T-helper 17 cell (primary cell): ENCODE results near the gene ENDOD1. TPM values are rescaled to one million over a fixed set of nuclear protein-coding genes. Genes with fewer than 3 reads are reported as not detected.

Source experiments
- ATAC-seq: fragments of 150-1000 bp; cut with Tn5 transposase; 2 replicates; pipeline ENCODE4 v1.10.0; 2021; ENCODE audit warnings: mild to moderate bottlenecking, moderate library complexity
- DNase-seq, 3 donors: peaks; one replicate each; pipeline versions ENCODE4 v3.0.0 to v3.0.0-alpha.2; 2020 to 2021
- H3K9me3 ChIP-seq: one replicate; pipeline ENCODE4 v1.7.0; 2013; ENCODE audit warnings: low read length, mild to moderate bottlenecking; ENCODE audit not compliant: control insufficient read depth, poor library complexity, severe bottlenecking
- H3K27ac Mint-ChIP-seq: one replicate; pipeline ENCODE4 v1.8.0; 2022; ENCODE audit warnings: mild to moderate bottlenecking, moderate library complexity, mixed read lengths
- H3K27me3 Mint-ChIP-seq: one replicate; pipeline ENCODE4 v1.8.0; 2022; ENCODE audit warnings: mixed read lengths
- H3K36me3 Mint-ChIP-seq: one replicate; pipeline ENCODE4 v1.8.0; 2022; ENCODE audit warnings: low read depth, mixed read lengths
- H3K4me1 Mint-ChIP-seq: one replicate; pipeline ENCODE4 v1.8.0; 2022; ENCODE audit warnings: mild to moderate bottlenecking, mixed read lengths
- H3K4me3 Mint-ChIP-seq: one replicate; pipeline ENCODE4 v1.8.0; 2022; ENCODE audit warnings: mild to moderate bottlenecking, moderate library complexity, mixed read lengths
- total RNA-seq, 4 donors: library from RNA in 2 of 4; stranded (reverse) in 2 of 4; gene quantifications; one replicate each; pipeline ENCODE4 v1.2.3 and lab custom pipeline; 2022 to 2026

The ENDOD1 gene
- total RNA-seq, 2 donors from 2014 or later = 7.3 to 22.5 TPM

- DNase-seq (no peak), ATAC-seq (no peak)
- Mint-ChIP-seq H3K4me3 (no peak overlapping the region), H3K4me1 (peaks cover 43% of the 10 kb centered on the region), H3K27me3 (no peaks in the 10 kb centered on the region), H3K27ac (peak overlapping the region; percentile 86), H3K36me3 (peaks cover 4% of the 10 kb centered on the region)
- H3K9me3 ChIP-seq = no peaks in the 10 kb centered on the region
Measured at GRCh38 chr11:95156133-95156721, 66.6 kb downstream of the ENDOD1 start.

GRCh38 chr11:95156916-95157541 is 67.4 kb downstream of the ENDOD1 start:
- Mint-ChIP-seq H3K4me3 (no peak overlapping the region), H3K36me3 (peaks cover 4% of the 10 kb centered on the region), H3K27ac (peak overlapping the region; percentile 3), H3K4me1 (peaks cover 37% of the 10 kb centered on the region), H3K27me3 (no peaks in the 10 kb centered on the region)
- ATAC-seq (no peak), DNase-seq (no peak)
- no peaks in the 10 kb centered on the region for H3K9me3 ChIP-seq

GRCh38 chr11:95157824-95158223 is 68.2 kb downstream of the ENDOD1 start:
- H3K27me3 Mint-ChIP-seq = no peaks in the 10 kb centered on the region
- peak overlapping the region; percentile 3 for H3K27ac Mint-ChIP-seq
- no peaks in the 10 kb centered on the region for H3K9me3 ChIP-seq
- peaks cover 31% of the 10 kb centered on the region for H3K4me1 Mint-ChIP-seq
- peaks cover 4% of the 10 kb centered on the region for H3K36me3 Mint-ChIP-seq
- no peak for DNase-seq
- no peak overlapping the region for H3K4me3 Mint-ChIP-seq
- ATAC-seq = no peak

DNA sequence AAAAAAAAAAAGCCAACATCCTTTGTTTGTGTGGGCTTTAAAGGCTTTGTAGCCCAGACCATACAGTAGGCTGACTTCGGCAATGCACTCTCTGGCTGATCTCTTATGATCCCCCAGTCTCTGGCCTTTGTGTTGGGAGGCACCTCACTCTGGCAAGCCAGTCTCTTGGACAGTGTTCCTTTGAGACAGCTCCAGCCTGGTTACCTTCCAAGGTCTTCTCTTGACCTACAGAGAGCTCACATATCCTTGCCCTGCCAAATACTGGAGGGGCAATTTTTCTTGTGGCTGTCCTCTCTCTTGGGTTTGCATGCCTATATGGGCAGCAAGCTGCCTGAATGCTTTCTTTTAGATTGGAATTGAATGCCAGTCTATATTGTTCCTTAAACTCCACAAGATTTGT is 71.6 kb downstream of the ENDOD1 start:
- Mint-ChIP-seq H3K27ac (no peak overlapping the region), H3K27me3 (no peaks in the 10 kb centered on the region), H3K36me3 (peaks cover 2% of the 10 kb centered on the region), H3K4me3 (no peak overlapping the region), H3K4me1 (peaks cover 19% of the 10 kb centered on the region)
- no peak for ATAC-seq
- H3K9me3 ChIP-seq = no peaks in the 10 kb centered on the region
- DNase-seq = no peak

DNA sequence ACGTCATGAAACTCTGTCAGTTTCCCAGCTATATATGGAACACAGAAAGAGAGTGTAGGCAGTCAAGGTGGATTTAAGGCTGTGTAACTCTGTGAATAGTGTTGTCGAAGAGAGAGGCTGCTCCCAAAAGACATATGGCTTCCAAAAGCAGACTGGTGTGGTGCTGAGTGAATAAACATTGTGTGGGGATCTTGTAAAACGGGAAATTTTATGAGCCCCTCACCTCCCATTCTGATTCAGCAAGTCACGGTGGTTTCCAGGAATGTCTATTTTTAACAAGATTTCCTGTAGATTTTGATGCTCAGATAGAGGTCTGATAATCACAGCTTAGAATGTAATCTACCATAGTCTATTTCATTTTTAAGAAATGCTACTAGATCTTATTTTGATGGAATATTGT is 73.5 kb downstream of the ENDOD1 start:
- no peaks in the 10 kb centered on the region for H3K36me3 Mint-ChIP-seq
- H3K27ac Mint-ChIP-seq = no peak overlapping the region
- H3K9me3 ChIP-seq = no peaks in the 10 kb centered on the region
- H3K27me3 Mint-ChIP-seq = no peaks in the 10 kb centered on the region
- H3K4me3 Mint-ChIP-seq = no peak overlapping the region
- ATAC-seq = no peak
- DNase-seq = no peak
- H3K4me1 Mint-ChIP-seq = peaks cover 7% of the 10 kb centered on the region

DNA sequence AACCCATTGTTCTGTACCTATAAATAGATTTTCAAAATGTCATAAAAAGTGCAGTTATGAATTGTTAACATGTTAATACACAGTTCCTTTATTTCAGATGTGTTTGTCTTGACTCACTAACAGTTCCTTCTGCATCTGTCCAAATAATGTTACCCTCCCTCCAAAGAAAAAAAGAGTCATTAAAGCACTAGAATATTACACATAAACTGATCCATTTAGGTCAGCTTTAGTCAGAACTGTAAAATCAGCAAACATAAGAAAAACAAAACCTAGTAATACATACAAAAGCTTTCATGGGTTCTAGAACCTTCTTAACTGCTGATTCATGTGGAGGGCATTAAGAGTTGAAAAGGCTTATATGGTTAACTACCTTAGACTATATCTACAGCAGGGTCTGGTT is 76.0 kb downstream of the ENDOD1 start:
- no peaks in the 10 kb centered on the region for H3K9me3 ChIP-seq
- no peak for DNase-seq
- no peak overlapping the region for H3K27ac Mint-ChIP-seq
- H3K4me3 Mint-ChIP-seq = no peak overlapping the region
- H3K36me3 Mint-ChIP-seq = no peaks in the 10 kb centered on the region
- H3K27me3 Mint-ChIP-seq = no peaks in the 10 kb centered on the region
- ATAC-seq = no peak
- H3K4me1 Mint-ChIP-seq = peaks cover 9% of the 10 kb centered on the region

GRCh38 chr11:95166781-95167180 is 77.1 kb downstream of the ENDOD1 start:
- ATAC-seq (no peak), DNase-seq (no peak)
- H3K4me1 Mint-ChIP-seq = peaks cover 9% of the 10 kb centered on the region
- H3K27ac Mint-ChIP-seq = no peak overlapping the region
- H3K9me3 ChIP-seq = no peaks in the 10 kb centered on the region
- no peaks in the 10 kb centered on the region for H3K27me3 Mint-ChIP-seq
- H3K36me3 Mint-ChIP-seq = no peaks in the 10 kb centered on the region
- no peak overlapping the region for H3K4me3 Mint-ChIP-seq

GRCh38 chr11:95170294-95170693 is 80.6 kb downstream of the ENDOD1 start:
- no peak for ATAC-seq
- Mint-ChIP-seq H3K27ac (no peak overlapping the region), H3K27me3 (no peaks in the 10 kb centered on the region), H3K4me3 (no peak overlapping the region), H3K36me3 (no peaks in the 10 kb centered on the region), H3K4me1 (peaks cover 4% of the 10 kb centered on the region)
- no peaks in the 10 kb centered on the region for H3K9me3 ChIP-seq
- no peak for DNase-seq

GRCh38 chr11:95175818-95176380 is 86.3 kb downstream of the ENDOD1 start:
- peak overlapping the region; percentile 75 for H3K27ac Mint-ChIP-seq
- ATAC-seq = no peak

More at GRCh38 chr11:95175818-95176380, 86.3 kb downstream of the ENDOD1 start:
- Mint-ChIP-seq H3K36me3 (peaks cover 6% of the 10 kb centered on the region), H3K4me3 (no peak overlapping the region), H3K27me3 (no peaks in the 10 kb centered on the region), H3K4me1 (peaks cover 7% of the 10 kb centered on the region)
- H3K9me3 ChIP-seq = no peaks in the 10 kb centered on the region
- no peak for DNase-seq

Other genes with a start within 250 kb of the ENDOD1 start
- gene CWC15, start 116.3 kb upstream of the ENDOD1 start, total RNA-seq = 10 to 100 TPM; 77.0 to 88.9 TPM
- gene KDM4D, start 116.1 kb upstream of the ENDOD1 start, total RNA-seq = under 1 TPM; 0.23 to 0.27 TPM
- gene KDM4E, start 64.6 kb upstream of the ENDOD1 start, total RNA-seq = not detected
- gene KDM4F, start 40.4 kb upstream of the ENDOD1 start, total RNA-seq = not detected
- gene SRSF8, start 22.9 kb upstream of the ENDOD1 start, total RNA-seq = 10 to 100 TPM; 59.1 to 76.5 TPM
- 10 to 100 TPM; 48.7 to 53.0 TPM for gene SESN3, start 141.4 kb downstream of the ENDOD1 start, total RNA-seq